ENCODE measurements around the gene SASH1.
"Not testable (repeated sequence)": the region's sequence is repeated elsewhere in the genome, so short reads cannot be mapped to it uniquely, and the experiment has no call there.

SASH1 gene

DNA sequence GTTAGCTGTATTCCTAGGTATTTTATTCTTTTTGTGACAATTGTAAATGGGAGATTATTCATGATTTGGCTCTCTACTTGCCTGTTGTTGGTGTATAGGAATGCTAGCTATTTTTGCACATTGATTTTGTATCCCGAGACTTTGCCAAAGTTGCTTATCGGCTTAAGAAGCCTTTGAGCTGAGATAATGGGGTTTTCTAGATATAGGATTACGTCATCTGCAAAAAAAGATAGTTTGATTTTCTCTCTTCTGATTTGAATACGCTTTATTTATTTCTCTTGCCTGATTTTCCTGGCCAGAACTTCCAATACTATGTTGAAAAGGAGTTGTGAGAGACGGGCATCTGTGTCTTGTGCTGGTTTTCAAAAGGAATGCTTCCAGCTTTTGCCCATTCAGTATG, 241.0 kb downstream of the SASH1 start:
- DNase-seq (ENCODE audit: low spot score): no peak

- not testable (repeated sequence) for DNase-seq (ENCODE audit: low spot score)
Measured at GRCh38 chr6:148585641-148586040, 243.0 kb downstream of the SASH1 start.

GRCh38 chr6:148590883-148591282, 248.2 kb downstream of the SASH1 start:
- no peak for DNase-seq (ENCODE audit: low spot score)

DNA sequence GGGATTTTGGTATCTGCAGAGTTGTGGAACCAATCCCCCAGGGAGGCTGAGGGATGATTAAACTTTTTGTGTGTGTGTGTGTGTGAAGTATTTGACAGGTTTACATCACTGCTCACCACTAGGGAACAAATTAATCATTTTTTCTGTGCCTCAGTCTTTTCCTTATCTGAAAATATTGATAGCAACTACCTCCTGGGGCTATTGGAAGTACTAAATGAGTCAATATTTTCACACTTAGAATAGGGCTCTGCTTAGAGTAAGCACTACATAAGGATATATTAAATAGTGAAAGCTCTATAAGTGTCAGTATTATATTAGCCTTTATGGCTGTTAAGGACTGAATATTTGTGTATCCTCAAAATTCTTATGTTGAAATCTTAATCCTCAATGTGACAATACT, 249.0 kb downstream of the SASH1 start:
- DNase-seq (ENCODE audit: low spot score): no peak

- DNase-seq (ENCODE audit: low spot score): no peak
Measured at GRCh38 chr6:148593130-148593812, 250.6 kb downstream of the SASH1 start.

DNA sequence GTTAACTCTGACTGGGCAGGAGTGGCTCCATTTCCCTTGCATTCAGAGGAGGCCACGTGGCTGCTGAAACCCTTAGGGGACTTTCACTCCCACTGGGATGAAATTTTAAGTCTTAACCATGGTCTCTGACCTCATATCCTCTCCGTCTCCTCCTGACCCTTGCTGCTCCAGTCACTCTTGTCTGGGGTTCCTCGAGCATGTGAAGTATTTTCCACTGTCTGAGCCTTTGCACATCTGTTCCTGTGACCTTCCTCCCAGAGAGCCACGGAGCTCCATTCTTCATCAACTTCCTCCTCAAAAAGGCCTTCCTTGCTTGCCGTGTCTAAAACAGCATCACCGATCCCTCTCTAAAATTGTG, 251.2 kb downstream of the SASH1 start:
- DNase-seq (ENCODE audit: low spot score): no peak

DNA sequence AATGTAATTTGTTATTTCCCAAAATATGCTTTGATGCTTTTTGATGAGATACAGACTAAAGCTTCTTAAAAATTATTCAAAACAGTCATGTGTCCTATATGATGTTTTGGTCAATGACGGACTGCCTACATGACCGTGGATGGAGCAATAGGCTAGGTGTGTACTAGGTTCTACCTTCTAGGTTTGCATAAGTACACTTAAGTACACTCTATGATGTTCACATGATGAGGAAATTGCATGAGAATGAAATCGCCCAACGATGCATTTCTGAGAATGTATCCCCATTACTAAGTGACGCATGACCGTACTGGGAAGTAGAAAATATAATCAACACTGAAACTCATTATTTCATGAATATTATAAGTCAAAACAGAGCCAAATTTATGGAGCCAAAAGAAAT, 252.9 kb downstream of the SASH1 start:
- no peak for DNase-seq (ENCODE audit: low spot score)

DNA sequence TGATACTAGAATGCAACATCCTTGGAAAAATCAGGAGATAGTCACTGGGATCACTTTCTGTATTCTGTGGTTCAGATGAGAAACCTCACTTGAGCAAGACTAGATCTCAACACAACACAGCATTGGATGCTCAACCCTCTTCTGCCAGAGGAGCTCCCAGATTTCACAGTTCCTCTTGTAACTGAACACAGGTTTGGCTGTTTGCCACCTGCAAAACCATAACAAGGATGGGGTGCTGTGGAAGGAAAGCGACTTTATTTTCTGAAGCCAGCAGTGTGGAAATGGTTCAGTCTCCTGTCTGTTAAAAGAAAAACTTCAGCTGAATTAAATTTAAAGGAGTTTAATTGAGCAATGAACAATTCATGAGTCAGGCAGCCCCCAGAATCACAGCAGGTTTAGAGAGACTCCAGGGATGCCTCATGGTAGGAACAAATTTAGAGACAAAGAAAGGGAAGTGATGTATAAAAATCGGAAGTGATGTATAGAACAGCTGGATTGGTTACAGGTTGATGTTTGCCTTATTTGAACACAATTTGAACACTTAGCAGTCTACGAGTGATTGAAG, 254.3 kb downstream of the SASH1 start:
- DNase-seq (ENCODE audit: low spot score): no peak

- DNase-seq (ENCODE audit: low spot score): no peak
Measured at GRCh38 chr6:148598724-148599123, 256.1 kb downstream of the SASH1 start.

- DNase-seq (ENCODE audit: low spot score): no peak
Measured at GRCh38 chr6:148599967-148600426, 257.4 kb downstream of the SASH1 start.

Data from hematopoietic multipotent progenitor cell treated with erythropoietin and hydrocortisone succinate and interleukin-3 and kit ligand, for 17 days (in vitro differentiated cells).